Umbilical cord (tissue), 2 donors: ENCODE data around the gene AK4. TPM values are rescaled to one million over a fixed set of nuclear protein-coding genes. Genes with fewer than 3 reads are reported as not detected.
"Not testable (repeated sequence)": the region's sequence is repeated elsewhere in the genome, so short reads cannot be mapped to it uniquely, and the experiment has no call there.

ENCODE experiments used
- DNase-seq: peaks from one replicate; pipeline ENCODE4 v3.0.0-alpha.2; 2015; ENCODE audit warnings: low spot score
- total RNA-seq: library from RNA; depleted of rRNA; stranded (reverse); fragments of >200 nt; gene quantifications from one replicate; pipeline ENCODE4 v1.2.3, GENCODE V29; 2014; ENCODE audit warnings: low replicate concordance; ENCODE audit not compliant: insufficient read depth

AK4 gene
- total RNA-seq, 1 donor from 2014 or later: 30.3 TPM

DNA sequence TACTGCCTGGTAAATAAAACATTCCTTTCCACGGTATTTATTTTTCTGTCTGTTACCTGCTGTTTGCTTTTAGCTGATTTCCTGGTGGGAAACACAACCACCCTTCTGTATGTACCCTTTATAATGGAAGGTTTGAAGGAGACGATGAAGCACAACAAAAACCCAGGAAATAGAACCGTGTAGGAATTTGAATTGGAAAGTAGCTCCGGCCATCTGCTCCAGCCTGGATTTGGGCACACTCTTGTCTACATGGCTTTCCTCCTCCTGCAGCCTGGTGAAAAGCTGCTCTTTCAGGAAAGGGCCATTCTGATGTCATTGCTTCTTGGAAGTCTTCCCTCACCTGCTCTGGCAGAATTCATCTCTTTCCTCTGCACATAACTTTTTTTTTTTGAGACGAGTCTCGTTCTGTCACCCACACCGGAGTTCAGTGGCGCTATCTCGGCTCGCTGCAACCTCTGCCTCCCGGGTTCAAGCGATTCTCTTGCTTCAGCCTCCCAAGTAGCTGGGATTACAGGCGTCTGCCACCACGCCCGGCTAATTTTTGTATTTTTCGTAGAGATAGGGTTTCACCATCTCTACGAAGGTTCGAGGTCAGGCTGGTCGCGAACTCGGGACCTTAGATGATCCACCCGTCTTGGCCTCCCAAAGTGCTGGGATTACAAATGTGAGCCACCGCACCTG, 2.7 kb downstream of the AK4 start:
- no peak for DNase-seq

DNA sequence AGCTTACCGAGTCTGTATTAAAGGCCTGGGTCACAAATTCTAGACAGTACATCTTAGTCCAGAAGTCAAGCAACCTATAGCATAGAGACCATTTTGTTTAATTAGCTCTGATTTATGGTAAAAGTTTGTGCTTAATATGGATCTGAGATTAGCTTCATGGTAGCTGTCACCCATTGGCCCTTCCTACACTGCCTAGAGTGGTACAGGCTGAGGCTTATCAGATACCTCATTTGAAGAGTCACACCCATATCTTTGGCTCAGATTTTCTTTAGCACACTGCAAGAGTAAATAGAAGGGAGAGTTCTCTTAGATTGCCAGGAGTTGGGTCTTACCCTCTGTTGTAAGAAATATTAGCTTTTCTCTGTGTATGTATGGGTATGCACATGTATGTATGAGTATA, 3.6 kb downstream of the AK4 start:
- DNase-seq: no peak

DNA sequence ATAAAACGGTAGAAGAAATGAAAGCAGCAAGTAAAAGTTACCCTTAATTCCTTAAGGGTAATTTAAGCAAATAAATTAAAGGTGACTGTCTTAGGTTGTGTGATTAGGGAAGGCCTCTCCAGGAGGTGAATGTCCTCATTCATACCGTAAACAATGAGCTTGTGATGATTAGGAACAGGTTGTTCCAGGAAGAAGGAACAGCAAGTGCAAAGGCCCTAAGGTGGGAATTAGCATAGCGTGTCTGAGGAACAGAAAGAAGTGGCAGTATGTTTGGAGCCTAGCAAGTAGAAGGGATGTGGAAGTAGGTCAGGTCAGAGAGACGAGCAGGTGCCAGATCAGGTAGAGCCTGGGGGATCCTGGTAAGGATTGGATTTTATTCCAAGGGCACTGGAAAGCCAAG, 5.6 kb downstream of the AK4 start:
- DNase-seq: no peak

DNA sequence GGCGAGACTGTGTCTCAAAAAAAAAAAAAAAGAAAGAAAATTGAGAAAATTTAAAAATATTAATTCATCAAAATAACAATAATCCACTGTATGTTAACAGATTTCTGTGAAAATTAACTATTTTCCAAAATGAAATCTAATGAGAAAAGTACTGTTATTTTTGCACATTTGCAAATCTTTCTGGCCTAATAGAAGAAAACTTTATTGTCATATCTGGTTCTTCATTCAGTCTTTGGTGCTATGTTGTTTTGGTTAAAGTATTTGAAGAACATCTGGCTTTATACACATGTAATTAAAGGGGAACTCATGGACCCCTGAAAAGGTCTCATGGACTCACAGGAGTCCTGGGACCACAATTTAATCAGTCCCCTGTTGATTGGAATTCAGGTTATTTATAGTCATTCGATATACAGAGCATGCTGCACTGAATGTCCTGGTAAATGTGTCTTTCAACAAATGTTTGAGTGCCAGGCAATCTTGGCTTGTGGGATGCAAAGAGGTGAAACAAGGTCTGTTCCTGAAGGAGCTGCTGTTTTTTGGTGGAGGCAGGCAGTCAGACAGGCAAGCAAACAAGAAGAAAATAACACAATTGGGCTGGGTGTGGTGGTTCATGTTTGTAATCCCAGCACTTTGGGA, 9.0 kb downstream of the AK4 start:
- no peak for DNase-seq

DNA sequence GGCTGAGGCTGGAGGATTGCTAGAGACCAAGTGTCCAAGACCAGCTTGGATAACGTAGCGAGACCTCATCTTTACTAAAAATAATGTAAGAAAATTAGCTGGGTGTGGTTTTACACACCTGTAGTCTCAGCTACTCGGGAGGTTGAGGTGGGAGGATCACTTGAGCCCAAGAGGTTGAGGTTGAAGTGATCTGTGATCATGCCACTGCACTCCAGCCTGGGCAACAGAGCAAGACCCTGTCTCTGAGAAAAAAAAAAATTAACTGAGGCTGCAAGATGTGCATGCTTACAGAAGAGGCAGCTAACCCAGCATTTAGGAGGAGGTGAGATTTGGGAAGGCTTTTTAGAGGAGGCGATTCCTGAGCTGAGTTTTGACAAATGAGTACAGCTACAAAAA, 9.5 kb downstream of the AK4 start:
- DNase-seq: no peak

DNA sequence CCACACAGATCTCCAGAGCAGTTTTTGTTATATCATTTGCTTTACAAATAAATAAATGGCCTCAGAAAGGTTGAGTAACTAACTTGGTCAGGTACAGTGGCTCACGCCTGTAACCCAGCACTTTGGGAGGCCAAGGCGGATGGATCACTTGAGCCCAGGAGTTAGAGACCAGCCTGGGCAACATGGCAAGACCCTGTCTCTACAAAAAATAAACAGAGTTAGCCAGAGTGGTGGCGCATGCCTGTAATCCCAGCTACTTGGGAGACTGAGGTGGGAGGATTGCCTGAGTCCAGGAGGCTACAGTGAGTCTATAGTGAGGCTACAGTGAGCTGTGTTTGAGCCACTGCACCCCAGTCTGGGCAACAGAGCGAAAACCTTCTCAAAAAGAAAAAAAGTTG, 11.3 kb downstream of the AK4 start:
- DNase-seq: not testable (repeated sequence)

DNA sequence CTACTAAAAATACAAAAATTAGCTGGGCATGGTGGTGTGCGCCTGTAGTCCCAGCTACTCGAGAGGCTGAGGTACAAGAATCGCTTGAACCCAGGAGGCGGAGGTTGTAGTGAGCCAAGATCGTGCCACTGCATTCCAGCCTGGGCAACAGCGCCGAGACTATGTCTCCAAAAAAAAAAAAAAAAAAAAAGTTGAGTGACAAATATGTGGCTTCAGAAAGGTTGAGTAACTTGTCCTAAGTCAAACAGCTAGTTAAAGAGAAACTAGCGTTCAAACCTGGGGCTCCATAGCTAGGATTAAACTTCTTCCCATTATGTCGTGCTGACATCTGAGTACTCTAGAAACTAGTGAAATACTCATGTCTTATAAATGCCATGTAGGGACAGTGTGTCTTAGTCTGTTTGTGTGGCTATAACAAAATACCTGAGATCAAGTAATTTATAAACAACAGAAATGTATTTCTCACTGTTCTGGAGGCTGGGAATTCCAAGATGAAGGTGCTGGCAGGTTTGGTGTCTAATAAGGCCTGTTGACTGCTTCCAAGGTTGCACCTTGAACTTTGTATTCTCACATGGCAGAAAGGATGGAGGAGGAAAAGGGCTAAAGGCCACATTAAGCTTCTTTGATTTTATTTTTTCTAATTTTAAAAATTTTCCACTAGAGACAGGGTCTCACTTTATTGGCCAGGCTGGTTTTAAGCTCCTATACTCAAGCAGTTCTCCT, 12.0 kb downstream of the AK4 start:
- no peak for DNase-seq

DNA sequence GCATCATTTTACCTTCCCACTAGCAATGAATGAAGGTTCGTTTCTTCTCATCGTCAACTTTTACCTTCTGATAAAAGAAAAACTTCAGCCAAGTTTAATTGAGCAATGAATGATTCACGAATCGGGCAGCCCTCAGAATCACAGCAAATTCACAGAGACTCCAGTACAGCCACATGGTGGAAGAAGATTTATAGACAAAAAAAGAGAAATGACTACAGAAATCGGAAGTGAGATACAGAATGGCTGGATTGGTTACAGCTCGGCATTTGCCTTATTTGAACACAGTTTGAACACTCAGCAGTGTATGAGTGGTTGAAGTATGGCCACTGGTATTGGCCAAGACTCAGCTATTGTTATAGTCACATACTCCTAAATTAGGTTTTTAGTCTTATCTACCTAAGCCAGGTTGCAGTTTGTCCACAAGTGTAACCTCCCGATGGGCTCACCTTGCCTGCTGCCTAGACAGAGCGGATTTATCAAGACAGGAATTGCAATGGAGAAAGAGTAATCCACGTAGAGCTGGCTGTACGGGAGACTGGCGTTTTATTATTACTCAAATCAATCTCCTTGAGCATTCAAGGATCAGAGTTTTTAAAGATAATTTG, 15.3 kb downstream of the AK4 start:
- no peak for DNase-seq

DNA sequence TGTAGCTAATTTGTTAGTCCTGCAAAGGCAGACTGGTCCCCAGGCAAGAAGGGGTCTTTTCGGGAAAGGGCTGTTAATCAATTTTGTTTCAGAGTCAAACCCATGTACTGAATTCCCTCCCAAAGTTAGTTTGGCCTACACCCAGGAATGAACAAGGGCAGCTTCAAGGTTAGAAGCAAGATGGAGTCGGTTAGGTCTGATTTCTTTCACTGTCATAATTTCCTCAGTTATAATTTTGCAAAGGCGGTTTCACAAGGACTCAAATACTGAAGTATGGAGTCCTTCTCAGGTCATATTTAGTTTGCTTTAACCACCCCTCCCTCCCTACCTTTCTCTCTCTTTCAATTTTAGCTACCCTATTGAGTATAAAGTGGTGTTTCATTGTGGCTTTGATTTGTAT, 16.1 kb downstream of the AK4 start:
- DNase-seq: not testable (repeated sequence)

DNA sequence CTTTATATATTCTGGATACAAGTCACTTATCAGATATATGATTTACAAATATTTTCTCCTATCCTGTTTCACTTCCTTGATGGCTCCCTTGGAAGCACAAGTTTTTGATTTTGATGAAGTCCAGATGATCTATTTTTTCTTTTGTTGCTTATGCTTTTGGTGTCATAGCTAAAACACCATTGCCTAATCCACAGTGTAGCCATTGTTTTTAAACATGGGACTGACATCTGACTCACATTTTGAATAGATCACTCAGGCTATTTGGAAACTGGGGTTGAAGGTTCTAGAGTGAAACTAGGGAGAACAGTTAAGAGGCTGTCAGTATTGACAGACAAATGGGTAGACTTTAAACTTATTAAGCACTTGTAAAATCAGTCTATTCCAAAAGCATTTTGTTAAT, 16.6 kb downstream of the AK4 start:
- no peak for DNase-seq

DNA sequence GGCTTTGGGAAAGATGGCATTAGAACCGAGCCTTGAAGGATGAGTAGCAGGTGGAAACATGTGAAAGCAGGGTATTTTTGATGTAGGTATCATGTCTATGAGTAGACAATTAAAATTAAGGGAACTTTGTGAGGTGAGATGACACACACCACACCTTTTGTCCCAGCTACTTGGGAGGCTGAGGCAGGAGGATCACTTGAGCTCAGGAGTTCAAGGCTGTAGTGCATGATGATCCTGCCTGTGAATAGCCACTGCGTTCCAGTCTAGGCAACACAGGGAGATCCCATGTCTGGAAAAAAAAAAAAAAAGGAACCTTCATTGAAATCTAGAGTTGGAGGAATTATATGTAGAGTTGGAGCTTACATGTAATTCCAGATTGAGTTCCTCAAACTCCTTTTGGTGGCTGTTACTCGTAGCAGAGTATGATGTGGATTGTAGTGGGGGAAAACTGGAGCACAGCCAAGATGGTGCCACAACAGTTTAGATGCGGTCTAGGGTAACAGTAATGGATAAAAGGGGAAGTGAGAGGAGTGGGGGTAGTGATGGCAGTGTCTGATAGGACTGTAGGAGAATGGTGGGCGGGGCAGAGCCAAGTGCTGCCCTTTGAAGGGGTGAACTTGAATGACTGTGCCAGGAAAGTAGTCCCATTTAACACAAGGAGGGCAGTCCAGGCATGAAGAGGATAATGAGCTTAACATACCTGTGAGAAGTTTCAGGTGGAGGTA, 17.4 kb downstream of the AK4 start:
- no peak for DNase-seq

DNA sequence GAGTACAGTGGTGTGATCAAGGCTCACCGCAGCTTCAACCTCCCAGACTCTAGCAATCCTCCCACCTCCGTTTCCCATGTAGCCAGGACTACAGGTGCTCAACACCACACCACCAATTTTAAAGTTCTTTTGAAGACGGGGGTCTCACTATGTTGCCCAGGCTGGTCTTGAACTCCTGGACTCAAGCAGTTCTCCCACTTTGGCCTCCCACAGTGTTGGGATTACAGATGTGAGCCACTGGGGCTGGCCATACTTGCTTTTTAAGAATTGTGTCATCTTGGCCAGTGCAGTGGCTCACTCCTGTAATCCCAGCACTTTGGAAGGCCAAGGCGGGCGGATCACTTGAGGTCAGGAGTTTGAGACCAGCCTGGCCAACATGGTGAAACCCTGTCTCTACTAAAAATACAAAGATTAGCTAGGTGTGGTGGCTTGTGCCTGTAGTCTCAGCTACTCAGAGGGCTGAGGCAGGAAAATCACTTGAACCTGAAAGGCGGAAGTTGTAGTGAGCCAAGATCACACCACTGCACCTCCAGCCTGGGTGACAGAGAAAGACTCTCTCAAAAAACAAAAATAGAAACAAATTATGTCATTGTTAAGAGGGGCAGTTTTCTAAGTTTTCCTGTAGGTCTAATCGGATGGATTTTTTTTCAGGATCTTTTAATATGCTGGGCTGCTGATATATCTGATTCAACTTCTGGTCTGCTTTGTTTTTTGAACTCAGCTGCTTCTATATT, 18.7 kb downstream of the AK4 start:
- DNase-seq: no peak

DNA sequence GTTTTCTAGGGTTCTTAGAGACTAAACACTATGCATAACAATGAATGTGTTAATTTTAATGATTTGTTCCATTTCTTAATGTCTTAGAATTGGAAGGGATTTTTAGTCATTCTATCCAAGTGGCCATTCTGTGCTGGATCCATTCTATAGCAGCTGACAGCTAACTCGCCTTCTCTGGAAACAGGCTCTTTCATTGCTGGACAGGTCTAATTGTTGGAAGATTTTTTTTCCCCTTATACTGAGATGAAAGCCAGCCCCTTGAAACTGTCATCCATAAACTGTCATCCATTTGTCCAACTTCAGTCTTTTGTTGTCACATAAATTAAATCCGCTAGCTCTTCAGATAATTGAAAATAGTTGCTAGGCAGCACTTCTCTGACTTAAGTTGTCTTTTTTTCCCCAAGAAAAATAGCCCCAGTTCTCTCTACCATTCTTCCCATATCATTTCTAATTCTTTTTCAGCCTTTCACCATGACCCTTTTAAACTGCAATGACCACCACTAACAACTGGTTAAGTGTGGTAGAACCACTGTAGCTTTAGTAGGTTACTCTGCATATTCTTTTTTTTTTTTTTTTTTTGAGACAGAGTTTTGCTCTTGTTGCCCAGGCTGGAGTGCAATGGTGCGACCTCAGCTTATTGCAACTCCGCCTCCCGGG, 19.7 kb downstream of the AK4 start:
- no peak for DNase-seq

DNA sequence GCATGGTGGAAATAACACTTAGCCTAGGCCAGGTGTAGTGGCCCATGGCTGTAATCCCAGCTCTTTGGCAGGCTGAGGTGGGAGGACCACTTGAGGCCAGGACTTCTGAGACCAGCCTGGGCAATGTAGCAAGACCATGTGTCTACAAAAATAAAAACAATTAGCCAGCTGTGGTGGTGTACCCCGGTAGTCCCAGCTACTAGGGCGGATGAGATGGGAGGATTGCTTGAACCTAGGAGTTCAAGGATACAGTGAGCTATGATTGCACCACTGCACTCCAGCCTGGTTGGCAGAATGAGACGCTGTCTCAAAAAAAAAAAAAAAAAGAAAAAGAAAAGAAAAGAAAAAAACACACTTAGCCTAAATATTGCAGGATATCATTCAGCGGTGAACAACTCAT, 20.9 kb downstream of the AK4 start:
- no peak for DNase-seq

DNA sequence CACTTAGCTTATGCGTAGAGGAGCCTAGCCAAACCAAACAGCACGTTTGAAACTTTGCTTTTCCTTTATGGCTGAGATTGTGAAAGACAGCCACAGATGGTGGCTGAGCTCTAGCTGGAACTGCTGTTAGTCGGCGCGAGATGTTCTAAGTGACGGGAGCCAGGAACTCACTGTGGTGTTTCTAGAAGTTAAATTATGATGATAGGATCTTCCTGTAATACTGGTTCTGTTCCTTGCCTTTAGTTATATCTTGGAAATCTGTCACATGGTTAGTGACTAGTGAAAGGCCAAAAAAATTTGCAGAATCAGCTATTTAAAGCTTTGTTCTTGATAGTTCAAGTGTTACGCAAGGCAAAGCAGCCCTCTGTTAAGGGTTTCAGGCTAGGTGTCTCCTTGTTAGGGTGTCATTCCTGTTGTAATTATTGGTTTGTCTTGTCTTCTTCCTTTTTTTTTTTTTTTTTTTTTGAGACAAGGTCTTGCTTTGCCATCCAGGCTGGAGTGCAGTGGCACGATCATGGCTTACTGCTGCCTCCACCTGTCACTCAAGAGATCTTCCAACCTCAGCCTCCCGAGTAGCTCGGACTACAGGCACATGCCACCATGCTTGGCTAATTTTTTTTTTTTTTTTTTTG, 22.6 kb downstream of the AK4 start:
- DNase-seq: peak; percentile 57

DNA sequence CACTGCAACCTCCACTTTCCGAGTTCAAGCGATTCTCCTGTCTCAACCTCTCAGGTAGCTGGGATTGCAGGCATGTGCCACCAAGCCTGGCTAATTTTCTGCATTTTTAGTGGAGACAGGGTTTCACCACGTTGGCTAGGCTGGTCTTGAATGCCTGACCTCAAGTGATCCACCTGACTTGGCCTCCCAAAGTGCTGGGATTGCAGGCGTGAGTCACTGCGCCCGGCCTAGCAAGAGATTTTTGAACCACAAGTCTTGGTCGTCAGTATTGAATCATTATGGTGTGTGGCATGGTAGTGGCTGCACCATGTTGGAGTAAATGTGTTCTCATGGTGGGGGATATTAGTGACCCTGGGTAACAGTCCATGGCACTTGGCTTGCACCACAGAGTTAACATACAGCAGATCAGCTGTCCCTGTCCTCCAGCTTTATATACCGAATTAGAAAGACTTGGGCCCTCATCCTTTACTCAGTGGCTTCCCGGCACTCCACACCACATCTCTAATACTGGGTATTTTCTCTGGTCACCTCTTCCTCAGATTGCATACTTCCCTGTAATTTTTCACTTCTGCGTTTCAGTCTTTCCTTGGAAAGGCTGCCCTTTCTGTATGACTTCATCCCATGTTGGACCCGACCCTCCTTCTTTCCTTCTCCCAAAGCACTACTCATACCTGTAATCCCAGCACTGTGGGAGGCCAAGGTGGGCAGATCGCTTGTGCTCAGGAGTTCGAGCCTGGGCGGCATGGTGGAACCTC, 25.1 kb downstream of the AK4 start:
- DNase-seq: no peak

DNA sequence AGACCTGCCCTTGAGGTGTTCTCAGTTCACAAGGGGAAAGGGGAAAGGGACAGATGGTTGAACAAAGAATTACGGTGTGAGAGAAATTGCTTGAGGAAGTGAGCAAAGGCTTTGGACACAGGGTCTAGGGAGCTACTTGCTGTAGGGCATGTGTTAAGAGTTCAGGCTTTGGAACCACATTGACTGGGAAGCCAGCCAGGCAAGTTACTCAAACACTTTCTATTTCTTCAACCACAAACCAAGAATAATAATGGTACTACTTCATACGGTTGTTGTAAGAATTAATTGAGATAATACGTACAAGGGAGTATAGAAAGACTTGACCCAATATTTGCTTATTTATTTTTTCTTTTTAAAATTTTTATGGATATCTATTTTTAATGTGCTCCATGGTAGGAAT, 26.6 kb downstream of the AK4 start:
- DNase-seq: no peak

DNA sequence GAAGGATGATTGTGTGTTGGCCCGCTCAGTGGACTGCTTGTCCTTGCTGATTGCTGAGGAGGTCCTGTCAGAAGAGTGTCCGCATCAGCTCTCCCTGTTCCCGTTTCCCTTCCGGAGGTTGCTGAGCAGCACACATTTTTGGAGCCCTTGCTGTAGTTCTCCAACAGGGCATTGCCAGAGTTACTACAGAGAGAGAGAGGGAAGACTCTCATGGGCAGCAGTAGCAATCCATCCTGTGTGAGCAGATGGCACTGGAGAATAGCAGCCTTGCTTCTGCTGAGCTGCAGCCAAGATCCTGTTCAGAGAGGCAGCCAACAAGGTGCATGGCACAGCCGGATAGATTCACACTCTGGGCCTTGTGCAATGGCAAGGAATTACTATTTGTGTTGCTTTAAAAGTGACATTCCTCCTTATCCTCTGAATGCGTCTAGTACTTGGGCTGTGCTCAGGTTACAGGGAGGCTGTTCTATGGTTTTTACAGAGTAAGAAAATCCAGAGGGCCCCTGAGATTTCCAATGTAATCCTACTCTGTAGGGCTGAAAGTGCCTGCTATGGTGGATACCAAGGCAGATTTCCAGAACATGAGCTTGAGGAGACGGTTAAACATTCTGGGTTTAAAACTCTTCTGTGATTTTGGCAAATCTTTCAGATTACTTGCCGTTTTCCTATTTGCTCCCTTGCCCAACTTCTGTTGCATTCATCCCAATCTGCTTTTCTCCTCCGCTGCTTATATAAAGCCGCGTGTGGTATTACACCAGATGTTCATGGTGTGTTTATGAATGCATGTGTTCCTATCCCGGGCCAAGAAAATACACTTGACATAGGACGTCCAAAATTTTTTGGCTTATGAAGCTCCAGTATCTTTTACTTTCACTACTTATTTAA, 27.4 kb downstream of the AK4 start:
- DNase-seq: peak; percentile 53
